Adipocyte (in vitro differentiated cells): Measurements from ENCODE around the gene ZCCHC4.

Experiments used
- DNase-seq: peaks from one replicate; pipeline ENCODE4 v3.0.0-alpha.2; 2015; ENCODE audit warnings: low read depth
- H3K27me3 ChIP-seq: replicated peaks from 2 replicates; pipeline ENCODE4 v1.7.0; 2013; ENCODE audit warnings: mild to moderate bottlenecking, low read length, moderate library complexity; ENCODE audit not compliant: control insufficient read depth, insufficient read depth
- H3K36me3 ChIP-seq: 2 replicates; pipeline ENCODE4 v1.7.0; 2013; ENCODE audit warnings: low read length, mild to moderate bottlenecking, moderate library complexity; ENCODE audit not compliant: control insufficient read depth, insufficient read depth, severe bottlenecking
- H3K4me1 ChIP-seq: 2 replicates; pipeline ENCODE4 v1.7.0; 2013; ENCODE audit warnings: mild to moderate bottlenecking, low read length, moderate library complexity; ENCODE audit not compliant: control insufficient read depth, insufficient read depth
- H3K4me3 ChIP-seq: 2 replicates; pipeline ENCODE4 v1.7.0; 2013; ENCODE audit warnings: mild to moderate bottlenecking, low read length, moderate library complexity
- H3K9ac ChIP-seq: 2 replicates; pipeline ENCODE4 v1.7.0; 2013; ENCODE audit warnings: mild to moderate bottlenecking, low read length, moderate library complexity
- H3K9me3 ChIP-seq: 2 replicates; pipeline ENCODE4 v1.7.0; 2013; ENCODE audit warnings: mild to moderate bottlenecking, low read length, moderate library complexity; ENCODE audit not compliant: control insufficient read depth

ZCCHC4 gene

GRCh38 chr4:25312496-25313200 lies at the start of gene ZCCHC4:
Gene ZCCHC4, plus strand, starts transcription at chr4:25312774. Its CDS starts 36 bp downstream, at chr4:25312810.
- H3K36me3 ChIP-seq, result peaks cover 7% of the 10 kb centered on the region
- peaks cover 19% of the 10 kb centered on the region for H3K4me1 ChIP-seq
- H3K27me3 ChIP-seq, result no peaks in the 10 kb centered on the region
- DNase-seq, result peak; percentile 97
- peak within 1 kb of the TSS; percentile 94 for H3K4me3 ChIP-seq
- no peaks in the 10 kb centered on the region for H3K9me3 ChIP-seq
- H3K9ac ChIP-seq, result peak within 1 kb of the TSS; percentile 89

- DNase-seq, result no peak
- H3K4me1 ChIP-seq, result no peaks in the 10 kb centered on the region
- H3K36me3 ChIP-seq, result peaks cover 29% of the 10 kb centered on the region
- H3K9ac ChIP-seq, result no peak overlapping the region
- H3K9me3 ChIP-seq, result no peaks in the 10 kb centered on the region
- H3K27me3 ChIP-seq, result no peaks in the 10 kb centered on the region
- no peak overlapping the region for H3K4me3 ChIP-seq
Measured at GRCh38 chr4:25271866-25272265, 40.7 kb upstream of the ZCCHC4 start.

DNA sequence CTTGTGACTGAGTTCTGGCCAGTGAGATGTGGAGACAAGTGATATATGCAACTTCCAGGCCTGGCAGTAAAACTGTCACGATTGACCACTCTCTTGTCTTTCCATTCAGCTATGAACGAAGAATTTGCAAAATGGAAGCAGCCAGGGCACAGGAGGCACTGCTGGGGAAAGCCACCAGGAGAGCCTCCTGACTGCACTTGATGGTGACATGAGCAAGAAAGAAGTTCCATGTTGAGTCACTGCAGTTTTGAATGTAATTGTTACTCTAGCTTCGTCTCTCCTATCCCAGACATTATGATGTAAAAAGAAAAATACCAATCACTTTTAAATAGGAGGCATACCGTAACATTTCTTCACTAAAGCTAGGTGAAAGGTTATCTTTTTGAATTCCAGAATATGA lies 32.4 kb upstream of the ZCCHC4 start:
- no peak for DNase-seq
- Histone ChIP-seq H3K9me3 (no peaks in the 10 kb centered on the region), H3K4me1 (no peaks in the 10 kb centered on the region), H3K27me3 (no peaks in the 10 kb centered on the region), H3K36me3 (peaks cover 28% of the 10 kb centered on the region), H3K4me3 (no peak overlapping the region), H3K9ac (no peak overlapping the region)

- Histone ChIP-seq H3K9me3 (peaks cover 8% of the 10 kb centered on the region), H3K4me3 (no peak overlapping the region), H3K9ac (no peak overlapping the region), H3K27me3 (no peaks in the 10 kb centered on the region), H3K36me3 (peaks cover 15% of the 10 kb centered on the region), H3K4me1 (no peaks in the 10 kb centered on the region)
- no peak for DNase-seq
Measured at GRCh38 chr4:25283948-25284347, 28.6 kb upstream of the ZCCHC4 start.

GRCh38 chr4:25284466-25284865 lies 28.1 kb upstream of the ZCCHC4 start:
- Histone ChIP-seq H3K4me1 (no peaks in the 10 kb centered on the region), H3K36me3 (peaks cover 15% of the 10 kb centered on the region), H3K9ac (no peak overlapping the region), H3K9me3 (peaks cover 8% of the 10 kb centered on the region), H3K27me3 (no peaks in the 10 kb centered on the region), H3K4me3 (no peak overlapping the region)
- no peak for DNase-seq

GRCh38 chr4:25290490-25291067 lies 22.0 kb upstream of the ZCCHC4 start:
- H3K4me3 ChIP-seq, result no peak overlapping the region
- H3K9ac ChIP-seq, result no peak overlapping the region
- H3K4me1 ChIP-seq, result no peaks in the 10 kb centered on the region
- no peak for DNase-seq
- H3K27me3 ChIP-seq, result no peaks in the 10 kb centered on the region
- H3K9me3 ChIP-seq, result peaks cover 8% of the 10 kb centered on the region
- no peaks in the 10 kb centered on the region for H3K36me3 ChIP-seq

DNA sequence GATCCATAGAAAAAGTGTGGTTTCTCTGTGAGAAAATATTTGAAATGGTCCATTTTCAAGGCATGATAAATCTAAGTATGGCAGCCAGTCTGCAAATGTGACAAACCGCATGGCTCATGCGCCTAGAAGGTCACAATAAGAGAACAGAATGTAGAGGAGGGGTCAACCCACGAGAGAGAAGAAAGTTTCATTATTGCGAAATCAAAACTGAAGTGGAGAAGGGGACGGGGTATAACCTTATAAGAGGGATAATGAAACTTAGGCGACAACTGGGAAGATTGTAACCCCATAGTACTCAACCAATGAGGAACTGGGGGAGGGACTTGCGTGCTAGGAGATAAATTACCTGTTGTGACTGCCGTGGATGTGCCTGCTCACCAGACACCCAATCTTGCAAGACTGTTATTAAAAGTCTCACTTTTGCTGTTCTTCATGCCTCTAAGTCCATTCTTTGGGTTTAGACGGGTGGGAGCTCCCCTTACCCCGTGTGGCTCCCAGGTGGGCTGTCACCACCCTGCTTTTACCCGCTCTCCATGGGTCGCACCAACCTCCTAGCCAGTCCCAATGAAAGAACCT lies 21.3 kb upstream of the ZCCHC4 start:
- no peaks in the 10 kb centered on the region for H3K27me3 ChIP-seq
- H3K9me3 ChIP-seq, result peaks cover 8% of the 10 kb centered on the region
- no peak for DNase-seq
- H3K4me3 ChIP-seq, result no peak overlapping the region
- H3K9ac ChIP-seq, result no peak overlapping the region
- H3K36me3 ChIP-seq, result no peaks in the 10 kb centered on the region
- no peaks in the 10 kb centered on the region for H3K4me1 ChIP-seq

DNA sequence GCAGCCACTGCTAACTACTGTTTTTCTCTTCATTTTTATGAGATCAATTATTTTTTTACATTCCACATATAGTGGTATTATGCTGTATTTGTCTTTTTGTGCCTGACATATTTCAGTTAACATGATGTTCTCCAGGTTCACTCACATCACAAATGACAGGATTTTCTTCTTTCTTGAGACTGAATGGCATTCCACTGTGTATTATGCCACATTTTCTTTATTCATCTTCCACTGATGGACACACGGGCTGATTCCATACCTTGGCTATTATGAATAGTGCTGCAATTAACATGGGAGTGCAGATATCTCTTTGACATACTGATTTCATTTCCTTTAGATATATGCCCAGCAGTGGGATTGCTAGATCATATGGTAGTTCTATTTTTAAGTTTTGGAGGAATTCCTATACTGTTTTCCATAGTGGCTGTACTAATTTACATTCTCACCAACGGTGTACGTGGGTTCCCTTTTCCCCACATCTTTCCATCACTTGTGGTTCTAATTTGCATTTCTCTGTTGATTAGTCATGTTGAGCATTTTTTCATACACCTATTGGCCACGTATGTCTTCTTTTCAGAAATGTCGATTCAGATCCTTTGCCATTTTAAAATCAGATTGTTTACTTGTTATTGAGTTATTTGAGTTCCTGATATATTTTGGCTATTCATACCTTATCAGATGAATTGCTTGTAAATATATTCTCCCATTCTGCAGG lies 14.9 kb upstream of the ZCCHC4 start:
- Histone ChIP-seq H3K4me1 (no peaks in the 10 kb centered on the region), H3K9me3 (no peaks in the 10 kb centered on the region), H3K36me3 (no peaks in the 10 kb centered on the region), H3K27me3 (no peaks in the 10 kb centered on the region), H3K9ac (no peak overlapping the region), H3K4me3 (no peak overlapping the region)
- no peak for DNase-seq

- no peak for DNase-seq
- Histone ChIP-seq H3K36me3 (no peaks in the 10 kb centered on the region), H3K27me3 (no peaks in the 10 kb centered on the region), H3K9ac (no peak overlapping the region), H3K9me3 (no peaks in the 10 kb centered on the region), H3K4me1 (no peaks in the 10 kb centered on the region), H3K4me3 (no peak overlapping the region)
Measured at GRCh38 chr4:25299476-25300203, 12.9 kb upstream of the ZCCHC4 start.

DNA sequence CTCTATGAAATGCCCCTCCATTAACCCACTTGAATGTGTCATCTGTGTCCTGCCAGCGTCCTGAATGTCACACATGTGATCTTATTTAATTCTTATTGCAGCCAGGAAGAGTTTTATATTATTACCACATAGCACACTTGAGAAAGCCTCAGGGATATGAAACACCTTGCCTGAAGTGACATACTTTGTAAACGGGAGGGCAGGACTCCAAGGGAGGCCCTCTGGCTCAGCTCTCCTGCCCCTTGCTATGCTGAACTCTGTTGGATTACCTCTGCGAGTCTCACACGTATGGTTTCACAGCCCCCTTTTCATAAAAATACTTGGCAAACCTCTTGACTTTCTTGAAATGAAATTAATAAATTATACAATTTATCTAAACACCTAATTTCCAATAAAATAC lies 11.1 kb upstream of the ZCCHC4 start:
- Histone ChIP-seq H3K4me1 (no peaks in the 10 kb centered on the region), H3K9ac (no peak overlapping the region), H3K9me3 (no peaks in the 10 kb centered on the region), H3K36me3 (no peaks in the 10 kb centered on the region), H3K27me3 (no peaks in the 10 kb centered on the region), H3K4me3 (no peak overlapping the region)
- no peak for DNase-seq

DNA sequence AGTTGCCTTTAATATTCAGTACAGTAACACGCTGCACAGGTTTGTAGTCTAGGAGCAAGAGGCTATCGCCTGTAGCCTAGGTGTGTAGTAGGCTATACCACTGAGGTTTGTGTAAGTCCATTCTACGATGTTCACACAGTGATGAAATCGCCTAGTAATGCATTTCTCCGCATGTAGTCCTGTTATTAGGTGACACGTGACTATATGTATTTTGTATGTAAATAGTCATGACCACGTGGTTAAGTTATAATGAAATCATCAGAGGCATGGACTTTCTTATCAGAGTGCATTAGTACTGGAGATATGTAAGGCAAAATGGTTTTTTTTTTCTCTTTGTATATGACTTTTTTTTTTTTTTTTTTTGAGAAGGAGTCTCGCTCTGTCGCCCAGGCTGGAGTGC lies 9.9 kb upstream of the ZCCHC4 start:
- Histone ChIP-seq H3K9me3 (no peaks in the 10 kb centered on the region), H3K4me1 (no peaks in the 10 kb centered on the region), H3K4me3 (no peak overlapping the region), H3K27me3 (no peaks in the 10 kb centered on the region), H3K9ac (no peak overlapping the region), H3K36me3 (no peaks in the 10 kb centered on the region)
- no peak for DNase-seq
